OCI-LY1 (cell line): ENCODE data around the gene SSTR4.

ENCODE experiments used
- H2AFZ ChIP-seq: fragments of 200-600 bp; sonication (generic), shearing (Covaris generic); 2 replicates; pipeline ENCODE4 v1.6.0; 2014; ENCODE audit warnings: antibody characterized with exemption, mild to moderate bottlenecking, low read length
- H3F3A ChIP-seq: fragments of 200-600 bp; sonication (generic), shearing (Covaris generic); 2 replicates; pipeline ENCODE4 v1.6.0; 2014; ENCODE audit warnings: mild to moderate bottlenecking, antibody characterized with exemption, low read length, moderate library complexity; ENCODE audit not compliant: insufficient read depth
- H3K27ac ChIP-seq: fragments of 200-600 bp; sonication (generic); 2 replicates; pipeline ENCODE4 v1.5.1; 2014; ENCODE audit warnings: low read length, mixed run types, mild to moderate bottlenecking, low read depth; ENCODE audit not compliant: poor library complexity, severe bottlenecking
- H3K27me3 ChIP-seq: fragments of 200-600 bp; sonication (generic); 2 replicates; pipeline ENCODE4 v1.6.0; 2014; ENCODE audit warnings: antibody characterized with exemption, mild to moderate bottlenecking, low read length, moderate library complexity; ENCODE audit not compliant: insufficient read depth
- H3K36me3 ChIP-seq: fragments of 200-600 bp; sonication (generic); 2 replicates; pipeline ENCODE4 v1.6.1; 2014; ENCODE audit warnings: mild to moderate bottlenecking, antibody characterized with exemption, low read length, moderate library complexity, mixed read lengths; ENCODE audit not compliant: insufficient read depth
- H3K4me1 ChIP-seq: fragments of 200-600 bp; sonication (generic); 2 replicates; pipeline ENCODE4 v1.5.1; 2014; ENCODE audit warnings: mild to moderate bottlenecking, low read length, moderate library complexity; ENCODE audit not compliant: insufficient read depth, severe bottlenecking
- H3K4me2 ChIP-seq: fragments of 200-600 bp; sonication (generic), shearing (Covaris generic); 2 replicates; pipeline ENCODE4 v1.6.1; 2014; ENCODE audit warnings: low read length
- H3K4me3 ChIP-seq: fragments of 200-600 bp; sonication (generic); 2 replicates; pipeline ENCODE4 v1.5.1; 2014; ENCODE audit warnings: low read length, low read depth, mild to moderate bottlenecking, mixed read lengths; ENCODE audit not compliant: poor library complexity, severe bottlenecking
- H3K79me2 ChIP-seq: fragments of 200-600 bp; shearing (Covaris generic); 2 replicates; pipeline ENCODE4 v1.6.1; 2016; ENCODE audit warnings: mixed run types, low read length, mixed read lengths; ENCODE audit not compliant: insufficient read depth
- H3K9ac ChIP-seq: fragments of 200-600 bp; sonication (generic), shearing (Covaris generic); 2 replicates; pipeline ENCODE4 v1.6.1; 2014; ENCODE audit warnings: mild to moderate bottlenecking, low read length, mixed read lengths
- H3K9me2 ChIP-seq: fragments of 200-600 bp; sonication (generic), shearing (Covaris generic); 2 replicates; pipeline ENCODE4 v1.6.1; 2014; ENCODE audit warnings: low read depth, mild to moderate bottlenecking, low read length, mixed read lengths
- H3K9me3 ChIP-seq: fragments of 200-600 bp; shearing (Covaris generic); 2 replicates; pipeline ENCODE4 v1.6.1; 2014; ENCODE audit warnings: low read length, mixed read lengths
- H4K20me1 ChIP-seq: fragments of 200-600 bp; sonication (generic), shearing (Covaris generic); 2 replicates; pipeline ENCODE4 v1.6.0; 2016; ENCODE audit warnings: mild to moderate bottlenecking, low read length; ENCODE audit not compliant: insufficient read depth
- EZH2 ChIP-seq: fragments of 200-600 bp; sonication (generic), shearing (Covaris generic); IDR thresholded peaks from 2 replicates; pipeline ENCODE4 v1.8.0; 2017; ENCODE audit warnings: borderline replicate concordance, mixed run types, mild to moderate bottlenecking, antibody characterized with exemption, low read length, moderate library complexity, mixed read lengths
- TF ChIP-seq, protein P1 (sequence below): fragments of 200-600 bp; sonication (generic), shearing (Covaris generic); IDR thresholded peaks from 2 replicates; pipeline ENCODE4 v1.5.1; 2017; ENCODE audit warnings: mild to moderate bottlenecking, antibody characterized with exemption, low read length, moderate library complexity, mixed read lengths

Gene SSTR4

DNA sequence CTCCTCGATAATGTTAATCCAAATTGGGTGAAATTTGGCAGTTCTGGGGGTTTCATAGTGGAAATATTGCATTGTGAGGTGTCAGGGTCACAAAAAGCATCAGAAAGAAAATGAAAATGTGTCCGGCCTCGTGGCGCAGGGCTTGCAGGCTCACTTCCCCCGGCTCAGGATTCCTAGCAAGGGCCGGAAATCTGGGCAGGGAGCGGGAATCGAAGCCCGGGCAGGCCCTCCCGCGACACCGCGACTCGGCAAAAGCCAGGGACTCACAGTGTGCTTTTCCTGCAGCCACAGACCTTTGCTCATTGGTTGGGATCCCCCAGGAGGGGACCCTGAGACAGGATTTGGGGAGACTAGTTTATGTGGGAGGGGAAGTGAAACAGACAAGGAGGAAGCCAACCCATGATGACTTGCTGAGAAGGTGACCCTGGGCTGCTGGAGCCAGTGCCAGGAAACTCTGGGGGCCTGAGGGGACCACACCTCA lies 51.9 kb downstream of the SSTR4 start:
- Histone ChIP-seq H3K4me3 (no peak overlapping the region), H3K27me3 (peaks cover 3% of the 10 kb centered on the region; the same call in 1 of the 2 replicates), H3K36me3 (no peaks in the 10 kb centered on the region), H3K9ac (no peak overlapping the region), H3K9me2 (no peaks in the 10 kb centered on the region), H3F3A (no peaks in the 10 kb centered on the region), H2AFZ (no peak overlapping the region), H3K4me1 (no peaks in the 10 kb centered on the region), H3K79me2 (no peaks in the 10 kb centered on the region), H3K27ac (no peak overlapping the region), H4K20me1 (no peaks in the 10 kb centered on the region), H3K9me3 (no peaks in the 10 kb centered on the region), H3K4me2 (no peak overlapping the region)
- no peak for TF ChIP-seq EZH2
- TF ChIP-seq, protein P1, sequence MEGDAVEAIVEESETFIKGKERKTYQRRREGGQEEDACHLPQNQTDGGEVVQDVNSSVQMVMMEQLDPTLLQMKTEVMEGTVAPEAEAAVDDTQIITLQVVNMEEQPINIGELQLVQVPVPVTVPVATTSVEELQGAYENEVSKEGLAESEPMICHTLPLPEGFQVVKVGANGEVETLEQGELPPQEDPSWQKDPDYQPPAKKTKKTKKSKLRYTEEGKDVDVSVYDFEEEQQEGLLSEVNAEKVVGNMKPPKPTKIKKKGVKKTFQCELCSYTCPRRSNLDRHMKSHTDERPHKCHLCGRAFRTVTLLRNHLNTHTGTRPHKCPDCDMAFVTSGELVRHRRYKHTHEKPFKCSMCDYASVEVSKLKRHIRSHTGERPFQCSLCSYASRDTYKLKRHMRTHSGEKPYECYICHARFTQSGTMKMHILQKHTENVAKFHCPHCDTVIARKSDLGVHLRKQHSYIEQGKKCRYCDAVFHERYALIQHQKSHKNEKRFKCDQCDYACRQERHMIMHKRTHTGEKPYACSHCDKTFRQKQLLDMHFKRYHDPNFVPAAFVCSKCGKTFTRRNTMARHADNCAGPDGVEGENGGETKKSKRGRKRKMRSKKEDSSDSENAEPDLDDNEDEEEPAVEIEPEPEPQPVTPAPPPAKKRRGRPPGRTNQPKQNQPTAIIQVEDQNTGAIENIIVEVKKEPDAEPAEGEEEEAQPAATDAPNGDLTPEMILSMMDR: no peak

DNA sequence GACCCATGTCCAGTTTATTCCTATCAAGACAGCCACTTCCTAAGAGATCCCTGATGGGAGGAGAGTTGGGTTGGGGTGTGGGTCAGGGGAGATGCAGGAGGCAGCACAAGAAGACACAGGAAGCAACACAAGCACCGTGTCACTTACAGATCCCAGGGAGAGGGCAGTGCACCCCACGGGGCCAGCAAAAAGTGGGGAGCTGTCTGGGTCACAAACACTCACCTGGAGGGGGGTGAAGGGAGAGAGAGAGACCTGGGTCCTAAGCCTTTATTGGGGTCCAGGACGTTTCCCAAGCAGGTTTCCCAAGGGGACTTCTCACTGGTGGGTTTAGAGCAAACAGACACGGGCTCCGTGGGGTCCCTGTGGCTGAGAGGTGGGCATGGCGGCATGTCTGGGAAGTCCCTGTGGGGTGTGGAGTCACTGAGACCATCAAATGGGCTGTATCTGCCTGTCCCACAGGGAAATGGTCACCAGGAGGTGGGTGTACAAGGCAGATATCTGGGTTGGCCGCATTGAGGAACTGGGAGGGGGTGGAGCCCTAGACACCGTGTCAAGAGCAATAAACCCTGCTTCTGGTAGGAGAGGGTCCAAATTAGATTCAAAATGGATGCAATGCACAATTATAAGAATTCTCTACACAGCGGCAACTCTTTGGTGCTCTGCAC lies 52.6 kb downstream of the SSTR4 start:
- H3K27me3 ChIP-seq: peaks cover 3% of the 10 kb centered on the region; the same call in 1 of the 2 replicates
- no peaks in the 10 kb centered on the region for H3K9me2 ChIP-seq
- no peaks in the 10 kb centered on the region for H3K36me3 ChIP-seq
- no peaks in the 10 kb centered on the region for H3K9me3 ChIP-seq
- no peak overlapping the region for H3K27ac ChIP-seq
- H3K4me2 ChIP-seq: no peak overlapping the region
- no peak overlapping the region for H2AFZ ChIP-seq
- TF ChIP-seq EZH2: no peak
- TF ChIP-seq, protein P1: no peak
- H3K79me2 ChIP-seq: no peaks in the 10 kb centered on the region
- no peaks in the 10 kb centered on the region for H4K20me1 ChIP-seq
- H3K9ac ChIP-seq: no peak overlapping the region
- no peaks in the 10 kb centered on the region for H3K4me1 ChIP-seq
- H3F3A ChIP-seq: no peaks in the 10 kb centered on the region
- no peak overlapping the region for H3K4me3 ChIP-seq
